ENCODE measurements around the gene MRPL10. TPM values are rescaled to one million over a fixed set of nuclear protein-coding genes. Genes with fewer than 3 reads are reported as not detected.

MRPL10 gene
- total RNA-seq, 1 experiment from 2014 or later, result 70.2 TPM

DNA sequence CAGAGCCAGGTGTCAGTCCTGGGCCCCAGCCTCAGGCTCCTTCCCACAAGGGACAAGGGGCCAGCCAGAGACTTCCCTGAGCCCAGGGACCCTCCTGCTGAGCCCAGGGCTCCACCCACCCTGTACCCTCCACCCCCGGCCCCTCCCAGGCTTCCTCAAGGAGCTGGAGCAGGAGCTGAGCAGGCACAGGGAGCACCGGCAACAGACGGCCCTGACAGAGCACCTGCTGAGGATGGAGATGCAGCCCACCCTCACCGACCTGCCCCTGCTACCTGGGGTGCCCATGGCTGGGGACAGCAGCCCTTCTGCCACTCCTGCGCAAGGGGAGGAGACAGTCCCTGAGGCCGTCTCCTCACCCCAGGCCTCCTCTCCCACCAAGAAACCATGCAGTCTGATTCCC is 5.3 kb upstream of the MRPL10 start:
- BruUV-seq (replicated peaks), result no TSS peak
- CTCF ChIA-PET, result interaction anchor here (0.9 to 1.5 kb wide), 2 partner anchors 15 to 50 kb away, joined by 3 read pairs; partner anchors contain the start of gene OSBPL7
- Mint-ChIP-seq H3K4me3 (ENCODE audit: low read depth, unreplicated experiment) (no peak overlapping the region), H3K36me3 (ENCODE audit: insufficient read depth, unreplicated experiment) (peaks cover 36% of the 10 kb centered on the region), H3K27ac (ENCODE audit: unreplicated experiment) (no peak overlapping the region), H3K27me3 (ENCODE audit: unreplicated experiment) (no peaks in the 10 kb centered on the region), H3K4me1 (ENCODE audit: low read depth, unreplicated experiment) (peaks cover 13% of the 10 kb centered on the region), H3K9me3 (ENCODE audit: low read depth, unreplicated experiment) (no peaks in the 10 kb centered on the region)
- intact Hi-C loops (cut with micrococcal nuclease; ENCODE audit: unreplicated experiment), result no loop called here
- TF ChIP-seq, protein P1, sequence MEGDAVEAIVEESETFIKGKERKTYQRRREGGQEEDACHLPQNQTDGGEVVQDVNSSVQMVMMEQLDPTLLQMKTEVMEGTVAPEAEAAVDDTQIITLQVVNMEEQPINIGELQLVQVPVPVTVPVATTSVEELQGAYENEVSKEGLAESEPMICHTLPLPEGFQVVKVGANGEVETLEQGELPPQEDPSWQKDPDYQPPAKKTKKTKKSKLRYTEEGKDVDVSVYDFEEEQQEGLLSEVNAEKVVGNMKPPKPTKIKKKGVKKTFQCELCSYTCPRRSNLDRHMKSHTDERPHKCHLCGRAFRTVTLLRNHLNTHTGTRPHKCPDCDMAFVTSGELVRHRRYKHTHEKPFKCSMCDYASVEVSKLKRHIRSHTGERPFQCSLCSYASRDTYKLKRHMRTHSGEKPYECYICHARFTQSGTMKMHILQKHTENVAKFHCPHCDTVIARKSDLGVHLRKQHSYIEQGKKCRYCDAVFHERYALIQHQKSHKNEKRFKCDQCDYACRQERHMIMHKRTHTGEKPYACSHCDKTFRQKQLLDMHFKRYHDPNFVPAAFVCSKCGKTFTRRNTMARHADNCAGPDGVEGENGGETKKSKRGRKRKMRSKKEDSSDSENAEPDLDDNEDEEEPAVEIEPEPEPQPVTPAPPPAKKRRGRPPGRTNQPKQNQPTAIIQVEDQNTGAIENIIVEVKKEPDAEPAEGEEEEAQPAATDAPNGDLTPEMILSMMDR (IDR thresholded peaks at IDR 0.05; ENCODE audit: unreplicated experiment), result no peak
- DNase-seq, result no peak

DNA sequence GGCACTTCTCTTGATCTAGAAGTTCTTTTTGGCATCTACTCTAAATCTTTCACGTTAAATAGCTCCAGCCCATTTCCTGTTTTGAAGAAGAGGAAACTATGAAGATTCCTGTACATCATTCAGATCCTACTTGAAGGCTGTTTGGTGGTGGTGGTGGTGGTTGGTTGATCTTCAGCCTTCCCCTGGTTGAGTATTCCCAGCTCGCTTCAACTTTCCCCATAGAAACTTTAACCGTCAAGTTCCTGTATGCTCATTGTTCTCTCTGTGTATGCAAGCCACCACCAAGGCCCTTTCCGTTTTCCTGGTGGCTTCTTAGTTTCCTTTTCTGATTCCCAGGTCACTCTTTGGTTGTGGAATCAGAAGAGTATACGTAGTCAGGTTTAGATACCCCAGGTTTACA is 3.4 kb upstream of the MRPL10 start:
- intact Hi-C loops (cut with micrococcal nuclease; ENCODE audit: unreplicated experiment), result no loop called here
- TF ChIP-seq, protein P1 (IDR thresholded peaks at IDR 0.05; ENCODE audit: unreplicated experiment), result no peak

DNA sequence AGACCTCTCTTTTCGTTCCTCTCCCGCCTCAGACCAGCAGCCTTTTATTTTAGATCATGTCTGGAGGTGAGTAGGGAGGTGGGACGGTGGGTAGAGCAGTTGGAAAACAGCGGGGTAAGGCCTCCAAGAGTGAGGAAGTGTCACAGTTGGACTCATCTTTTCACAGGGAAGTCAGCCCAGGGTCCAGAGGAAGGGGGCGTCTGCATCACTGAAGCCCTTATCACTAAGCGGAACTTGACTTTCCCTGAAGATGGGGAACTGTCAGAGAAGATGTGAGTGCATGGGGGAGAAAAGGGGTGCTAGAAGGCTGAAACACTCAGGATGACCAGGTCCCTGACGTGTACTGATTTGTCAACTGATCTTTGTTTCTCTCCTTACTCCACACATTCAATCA is 590 bp upstream of the MRPL10 start:
- no peaks in the 10 kb centered on the region for H3K9me3 Mint-ChIP-seq (ENCODE audit: low read depth, unreplicated experiment)
- H3K36me3 Mint-ChIP-seq (ENCODE audit: insufficient read depth, unreplicated experiment), result peaks cover 51% of the 10 kb centered on the region
- TF ChIP-seq, protein P1 (IDR thresholded peaks at IDR 0.05; ENCODE audit: unreplicated experiment), result no peak
- H3K27me3 Mint-ChIP-seq (ENCODE audit: unreplicated experiment), result no peaks in the 10 kb centered on the region
- intact Hi-C loops (cut with micrococcal nuclease; ENCODE audit: unreplicated experiment), result loop anchor here (1.0 kb wide), 1 partner anchor 56 kb away; no protein-coding TSS in a partner anchor
- peak overlapping the region; percentile 95 for H3K4me3 Mint-ChIP-seq (ENCODE audit: low read depth, unreplicated experiment)
- CTCF ChIA-PET, result interaction anchor here (0.7 to 2.0 kb wide), 13 partner anchors 9 to 195 kb away, joined by 3 to 18 read pairs (median 6); partner anchors contain the start of genes OSBPL7, SCRN2, SP2 and SP6
- DNase-seq, result no peak
- peaks cover 9% of the 10 kb centered on the region for H3K4me1 Mint-ChIP-seq (ENCODE audit: low read depth, unreplicated experiment)
- peak overlapping the region; percentile 89 for H3K27ac Mint-ChIP-seq (ENCODE audit: unreplicated experiment)
- no TSS peak for BruUV-seq (replicated peaks)

More for the DNA sequence above, 3.4 kb upstream of the MRPL10 start:
- Mint-ChIP-seq H3K4me3 (ENCODE audit: low read depth, unreplicated experiment) (no peak overlapping the region), H3K27me3 (ENCODE audit: unreplicated experiment) (no peaks in the 10 kb centered on the region), H3K27ac (ENCODE audit: unreplicated experiment) (no peak overlapping the region), H3K9me3 (ENCODE audit: low read depth, unreplicated experiment) (no peaks in the 10 kb centered on the region), H3K4me1 (ENCODE audit: low read depth, unreplicated experiment) (peaks cover 9% of the 10 kb centered on the region), H3K36me3 (ENCODE audit: insufficient read depth, unreplicated experiment) (peaks cover 33% of the 10 kb centered on the region)
- BruUV-seq (replicated peaks), result no TSS peak
- DNase-seq, result no peak
- CTCF ChIA-PET, result interaction anchor here (0.6 kb wide), 1 partner anchor 8 kb away, joined by 3 read pairs; no protein-coding TSS in a partner anchor

DNA sequence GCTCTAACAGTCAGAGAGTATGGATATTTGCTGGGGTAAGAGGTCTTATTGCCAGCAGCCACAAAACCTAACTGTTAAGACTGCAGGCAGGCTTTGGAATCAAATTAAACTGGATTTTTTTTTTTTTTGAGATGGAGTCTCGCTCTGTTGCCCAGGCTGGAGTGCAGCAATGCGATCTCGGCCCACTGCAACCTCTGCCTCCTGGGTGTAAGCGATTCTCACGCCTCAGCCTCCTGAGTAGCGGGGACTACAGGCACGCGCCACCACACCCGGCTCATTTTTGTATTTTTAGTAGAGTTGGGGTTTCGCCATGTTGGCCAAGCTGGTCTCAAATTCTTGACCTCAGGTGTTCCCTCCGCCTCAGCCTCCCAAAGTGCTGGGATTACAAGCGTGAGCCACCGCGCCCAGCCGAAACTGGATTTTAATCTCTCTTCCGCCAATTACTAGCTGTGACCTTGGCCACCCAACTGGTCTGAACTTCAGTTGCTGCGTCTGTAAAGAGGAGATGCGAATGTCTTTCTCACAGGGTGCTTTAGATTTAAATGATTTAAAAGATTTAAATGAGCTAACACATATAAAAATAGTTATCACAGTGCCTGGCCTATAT is 842 bp downstream of the MRPL10 start:
- intact Hi-C loops (cut with micrococcal nuclease; ENCODE audit: unreplicated experiment), result loop anchor here (1.0 kb wide), 1 partner anchor 54 kb away; no protein-coding TSS in a partner anchor
- no peak for DNase-seq
- H3K4me1 Mint-ChIP-seq (ENCODE audit: low read depth, unreplicated experiment), result peaks cover 9% of the 10 kb centered on the region
- TF ChIP-seq, protein P1 (IDR thresholded peaks at IDR 0.05; ENCODE audit: unreplicated experiment), result no peak
- H3K4me3 Mint-ChIP-seq (ENCODE audit: low read depth, unreplicated experiment), result peak overlapping the region; percentile 95
- H3K9me3 Mint-ChIP-seq (ENCODE audit: low read depth, unreplicated experiment), result no peaks in the 10 kb centered on the region
- BruUV-seq (replicated peaks), result no TSS peak
- peaks cover 65% of the 10 kb centered on the region for H3K36me3 Mint-ChIP-seq (ENCODE audit: insufficient read depth, unreplicated experiment)
- H3K27ac Mint-ChIP-seq (ENCODE audit: unreplicated experiment), result peak overlapping the region; percentile 89
- CTCF ChIA-PET, result interaction anchor here (0.8 to 2.0 kb wide), 8 partner anchors 9 to 1846 kb away, joined by 3 to 18 read pairs (median 6); partner anchors contain the start of genes OSBPL7 and SCRN2
- no peaks in the 10 kb centered on the region for H3K27me3 Mint-ChIP-seq (ENCODE audit: unreplicated experiment)

Measured in Calu3 (cell line).